PFSK-1 (cell line): Measurements from ENCODE around the gene BBOF1.

Experiments used
- POLR2AphosphoS5 ChIP-seq: IDR thresholded peaks from 2 replicates; pipeline ENCODE4 v1.6.1; 2012; ENCODE audit warnings: low read depth, mild to moderate bottlenecking, control low read depth, low read length, moderate library complexity
- TF ChIP-seq, protein P1 (sequence below), 2 experiments: IDR thresholded peaks; 2 replicates each; pipeline versions ENCODE4 v1.6.1 to v1.8.0; 2011 to 2012; ENCODE audit warnings: low read depth in 2 of 2, low read length in 2 of 2, control low read depth in 1 of 2, inconsistent platforms in 1 of 2, mild to moderate bottlenecking in 1 of 2, moderate library complexity in 1 of 2; ENCODE audit not compliant: insufficient read depth in 1 of 2

DNA sequence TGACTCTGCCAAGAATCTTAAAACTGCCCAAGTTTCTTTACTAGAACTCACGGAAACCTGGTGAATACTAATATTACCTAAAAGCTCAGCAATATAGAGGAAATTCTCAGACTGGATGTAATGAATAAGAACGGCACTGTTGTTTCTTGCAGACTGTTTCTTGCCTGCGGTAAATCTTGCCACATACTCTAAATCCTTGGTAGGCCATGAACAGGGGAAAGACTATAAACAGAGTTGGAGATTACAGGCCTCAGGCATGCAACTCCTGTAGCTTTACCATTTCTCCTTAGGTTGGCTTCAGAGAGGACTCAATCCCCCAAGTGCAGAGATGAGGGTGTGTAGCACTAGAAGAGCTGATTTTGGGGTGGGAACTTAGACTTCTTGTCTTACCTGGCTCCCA is 64.0 kb downstream of the BBOF1 start:
- TF ChIP-seq POLR2AphosphoS5, result no peak
- TF ChIP-seq, protein P1, sequence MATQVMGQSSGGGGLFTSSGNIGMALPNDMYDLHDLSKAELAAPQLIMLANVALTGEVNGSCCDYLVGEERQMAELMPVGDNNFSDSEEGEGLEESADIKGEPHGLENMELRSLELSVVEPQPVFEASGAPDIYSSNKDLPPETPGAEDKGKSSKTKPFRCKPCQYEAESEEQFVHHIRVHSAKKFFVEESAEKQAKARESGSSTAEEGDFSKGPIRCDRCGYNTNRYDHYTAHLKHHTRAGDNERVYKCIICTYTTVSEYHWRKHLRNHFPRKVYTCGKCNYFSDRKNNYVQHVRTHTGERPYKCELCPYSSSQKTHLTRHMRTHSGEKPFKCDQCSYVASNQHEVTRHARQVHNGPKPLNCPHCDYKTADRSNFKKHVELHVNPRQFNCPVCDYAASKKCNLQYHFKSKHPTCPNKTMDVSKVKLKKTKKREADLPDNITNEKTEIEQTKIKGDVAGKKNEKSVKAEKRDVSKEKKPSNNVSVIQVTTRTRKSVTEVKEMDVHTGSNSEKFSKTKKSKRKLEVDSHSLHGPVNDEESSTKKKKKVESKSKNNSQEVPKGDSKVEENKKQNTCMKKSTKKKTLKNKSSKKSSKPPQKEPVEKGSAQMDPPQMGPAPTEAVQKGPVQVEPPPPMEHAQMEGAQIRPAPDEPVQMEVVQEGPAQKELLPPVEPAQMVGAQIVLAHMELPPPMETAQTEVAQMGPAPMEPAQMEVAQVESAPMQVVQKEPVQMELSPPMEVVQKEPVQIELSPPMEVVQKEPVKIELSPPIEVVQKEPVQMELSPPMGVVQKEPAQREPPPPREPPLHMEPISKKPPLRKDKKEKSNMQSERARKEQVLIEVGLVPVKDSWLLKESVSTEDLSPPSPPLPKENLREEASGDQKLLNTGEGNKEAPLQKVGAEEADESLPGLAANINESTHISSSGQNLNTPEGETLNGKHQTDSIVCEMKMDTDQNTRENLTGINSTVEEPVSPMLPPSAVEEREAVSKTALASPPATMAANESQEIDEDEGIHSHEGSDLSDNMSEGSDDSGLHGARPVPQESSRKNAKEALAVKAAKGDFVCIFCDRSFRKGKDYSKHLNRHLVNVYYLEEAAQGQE (IDR thresholded peaks at IDR 0.05; ENCODE audit: insufficient read depth in 1 of 2, low read depth in 2 of 2, low read length in 2 of 2), result no peak
